HL-60/S4 (cell line): ENCODE results near the gene DHX15.

Source experiments
- in situ Hi-C: fragments of 300-500 bp; cut with MboI; formaldehyde crosslinking; loops from 2 replicates; pipeline ENCODE4 v1.14.3; 2022; ENCODE audit warnings: low sequenced_read_pairs

DHX15 gene

DNA sequence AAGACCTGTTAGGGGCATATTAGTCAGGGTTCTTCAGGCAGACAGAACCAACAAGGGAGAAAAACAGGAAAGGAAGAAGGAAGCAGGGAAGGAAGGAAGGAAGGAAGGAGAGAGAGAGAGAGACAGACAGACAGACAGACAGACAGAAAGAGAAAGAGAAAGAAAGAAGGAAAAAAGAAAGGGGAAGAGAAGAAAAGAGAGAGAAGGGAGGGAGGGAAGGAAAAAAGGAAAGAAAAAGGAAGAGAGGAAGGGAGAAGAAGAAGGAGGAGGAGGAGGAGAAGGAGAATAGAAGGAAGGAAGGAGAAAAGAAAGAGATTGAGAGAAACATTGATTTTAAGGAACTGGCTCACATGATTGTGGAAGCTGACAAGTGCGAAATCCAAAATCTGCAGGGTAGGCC is 89.0 kb downstream of the DHX15 start:
- in situ Hi-C loops = loop anchor here (25.0 kb wide), 1 partner anchor 867 kb away; no protein-coding TSS in a partner anchor

DNA sequence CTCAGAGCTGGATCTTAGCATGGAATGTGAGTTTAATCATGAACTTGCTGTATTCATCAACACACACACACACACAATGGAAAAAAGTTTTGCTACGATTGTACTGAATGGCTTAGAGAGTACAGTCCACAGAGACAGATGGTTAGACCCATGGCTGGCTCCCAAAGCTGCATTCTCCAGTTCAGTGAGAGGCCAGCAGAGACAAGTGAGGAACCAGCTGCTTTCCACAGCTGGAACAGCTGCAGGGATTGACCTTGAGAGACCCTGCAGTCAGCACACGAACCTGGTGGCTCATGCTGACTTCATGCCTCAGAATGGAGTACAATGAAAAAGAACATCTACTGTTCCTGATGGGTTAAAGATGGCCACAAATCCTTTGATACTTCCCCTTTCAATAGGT is 94.5 kb downstream of the DHX15 start:
- in situ Hi-C loops = loop anchor here (10.0 to 25.0 kb wide), 2 partner anchors 495 to 872 kb away; no protein-coding TSS in a partner anchor

DNA sequence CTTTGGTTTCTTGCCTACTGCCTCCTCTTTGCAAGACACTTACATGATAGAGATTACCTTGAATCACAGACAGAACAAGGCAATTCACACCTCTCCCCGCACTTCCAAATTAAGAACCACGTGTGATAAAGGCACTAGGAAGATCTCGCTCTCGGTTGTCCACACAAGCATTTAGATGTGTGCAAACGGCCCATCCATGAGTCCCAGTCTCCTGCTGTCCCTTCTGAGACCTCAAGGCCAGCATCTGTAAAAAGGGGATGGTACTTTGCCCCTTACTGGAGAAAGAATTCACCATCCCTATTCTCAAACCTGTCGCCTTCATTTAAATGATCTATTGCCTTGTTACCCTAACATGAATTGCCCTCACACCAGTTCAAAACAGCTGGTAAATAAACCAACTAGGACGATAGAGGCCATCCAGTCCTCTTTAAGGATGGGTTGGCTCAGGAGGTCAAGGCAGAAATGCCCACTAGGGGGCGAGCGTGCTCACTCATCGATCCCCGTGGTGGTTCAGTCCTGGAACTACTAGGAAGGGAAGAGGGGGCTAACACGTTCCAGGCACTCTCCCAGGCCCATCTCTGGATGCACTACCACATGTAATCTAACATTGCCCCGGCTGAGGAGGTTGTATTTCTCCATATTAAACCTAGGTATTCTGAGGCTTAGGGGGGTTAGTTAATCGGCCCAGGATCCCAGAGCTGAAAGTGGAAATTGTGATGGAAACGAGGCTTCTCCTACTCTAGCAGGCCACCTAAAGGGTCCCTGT is 95.8 kb downstream of the DHX15 start:
- in situ Hi-C loops = loop anchor here (10.0 to 25.0 kb wide), 2 partner anchors 496 to 874 kb away; no protein-coding TSS in a partner anchor

GRCh38 chr4:24482871-24483270 is 101.5 kb downstream of the DHX15 start:
- in situ Hi-C loops = loop anchor here (10.0 to 25.0 kb wide), 2 partner anchors 502 to 879 kb away; no protein-coding TSS in a partner anchor

DNA sequence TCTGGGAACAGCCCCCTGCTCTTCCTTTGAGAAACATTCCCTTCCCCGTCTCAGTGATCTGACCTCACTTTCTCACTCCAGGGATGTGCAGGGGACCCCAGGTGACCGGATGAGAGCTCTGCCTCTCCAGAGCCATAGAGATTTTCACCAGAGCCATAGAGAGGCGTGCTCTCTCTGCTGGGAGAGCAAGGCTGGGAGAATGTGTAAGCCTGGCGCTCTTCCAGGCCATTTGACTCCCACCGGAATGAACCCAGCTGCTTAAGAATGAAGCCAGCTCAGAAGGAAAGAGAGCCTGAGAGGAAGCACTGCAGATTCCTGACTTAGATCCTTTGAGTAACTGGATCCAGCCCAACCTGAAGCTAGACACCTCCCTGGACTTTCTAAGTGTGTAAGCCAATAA is 106.4 kb downstream of the DHX15 start:
- in situ Hi-C loops = loop anchor here (25.0 kb wide), 1 partner anchor 884 kb away; no protein-coding TSS in a partner anchor
